GM12878 (cell line): ENCODE data around the gene IGLL1.

ENCODE experiments used
- BRCA1 ChIP-seq: IDR thresholded peaks from 2 replicates; pipeline ENCODE4 v1.6.1; 2011; ENCODE audit warnings: low read depth, low read length, improper control_type of control experiment
- CTCF ChIP-seq, 3 experiments: IDR thresholded peaks in 2 of 3; conservative IDR thresholded peaks in 1 of 3; 2 replicates each; pipeline ENCODE4 v1.5.1; 2011; ENCODE audit warnings: low read depth in 3 of 3, low read length in 3 of 3, mild to moderate bottlenecking in 3 of 3, control low read depth in 2 of 3, moderate library complexity in 2 of 3, inconsistent platforms in 1 of 3, mixed read lengths in 1 of 3; ENCODE audit not compliant: control insufficient read depth in 2 of 3, insufficient read depth in 1 of 3; ENCODE audit errors: extremely low read depth in 1 of 3
- EZH2 ChIP-seq: IDR thresholded peaks from 2 replicates; pipeline ENCODE4 v1.6.1; 2012; ENCODE audit warnings: low read depth, mild to moderate bottlenecking, control low read depth, inconsistent platforms, low read length, borderline replicate concordance; ENCODE audit not compliant: control insufficient read depth
- MXI1 ChIP-seq: fragments of 150-350 bp; IDR thresholded peaks from 2 replicates; pipeline ENCODE4 v1.6.1; 2011; ENCODE audit warnings: low read depth, mild to moderate bottlenecking, inconsistent platforms, low read length, improper control_type of control experiment
- NR2C1 ChIP-seq: fragments of 450-650 bp; IDR thresholded peaks from 2 replicates; pipeline ENCODE4 v1.6.1; 2017; ENCODE audit warnings: antibody characterized with exemption, mild to moderate bottlenecking, moderate library complexity
- POLR2AphosphoS2 ChIP-seq: IDR thresholded peaks from 2 replicates; pipeline ENCODE4 v1.6.1; 2011; ENCODE audit warnings: low read depth, mild to moderate bottlenecking, low read length, improper control_type of control experiment, moderate library complexity
- SP1 ChIP-seq: IDR thresholded peaks from one replicate; pipeline ENCODE4 v1.6.1; 2011; ENCODE audit warnings: low read depth, low read length
- ZNF207 ChIP-seq: fragments of 450-650 bp; IDR thresholded peaks from 2 replicates; pipeline ENCODE4 v1.6.1; 2014; ENCODE audit warnings: antibody characterized with exemption, mild to moderate bottlenecking, borderline replicate concordance

GRCh38 chr22:23583153-23583552 is 3.1 kb upstream of the IGLL1 start:
- TF ChIP-seq BRCA1 (no peak), CTCF (IDR thresholded peaks at IDR 0.05 in 2 of 3, conservative IDR thresholded peaks at IDR 0.05 in 1 of 3; ENCODE audit: control insufficient read depth in 2 of 3, extremely low read depth in 1 of 3, insufficient read depth in 1 of 3, low read depth in 3 of 3, low read length in 3 of 3) (no peak), ZNF207 (no peak), EZH2 (no peak), SP1 (no peak), MXI1 (no peak), POLR2AphosphoS2 (no peak), NR2C1 (no peak)
